HL-60 (cell line): ENCODE measurements around the gene GJC1.

Source experiments
- GABPA ChIP-seq: IDR thresholded peaks from 2 replicates; pipeline ENCODE4 v1.6.1; 2012; ENCODE audit warnings: low read depth
- POLR2AphosphoS5 ChIP-seq: IDR thresholded peaks from 2 replicates; pipeline ENCODE4 v1.6.1; 2012; ENCODE audit warnings: low read depth
- TF ChIP-seq, protein P1 (sequence below): IDR thresholded peaks from one replicate; pipeline ENCODE4 v1.5.1; 2011; ENCODE audit warnings: low read length, control low read depth, inconsistent platforms; ENCODE audit not compliant: insufficient read depth
- TF ChIP-seq, protein P2 (sequence below): IDR thresholded peaks from 2 replicates; pipeline ENCODE4 v1.6.1; 2012; ENCODE audit warnings: low read depth; ENCODE audit not compliant: insufficient replicate concordance

DNA sequence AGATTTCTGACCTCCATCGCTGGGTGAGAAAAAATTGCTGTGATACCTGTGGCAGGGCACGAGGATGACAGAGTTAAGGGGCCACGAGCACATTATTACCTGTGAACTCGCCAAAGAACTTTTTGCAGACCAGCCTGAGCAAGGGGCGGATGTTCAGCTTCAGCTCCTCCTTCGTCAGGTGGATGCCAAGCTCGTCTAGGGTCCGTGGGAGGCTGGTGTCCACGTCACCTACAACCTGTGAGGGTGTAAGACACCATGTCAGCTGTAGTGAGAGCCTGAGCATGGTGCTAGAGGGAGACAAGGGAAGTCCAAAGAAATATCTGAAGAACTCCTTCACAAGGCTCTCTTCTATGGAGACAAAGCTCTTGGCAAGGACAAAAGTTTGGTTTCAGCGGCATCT lies 34.7 kb upstream of the GJC1 start:
- TF ChIP-seq POLR2AphosphoS5 (no peak), GABPA (no peak)
- TF ChIP-seq, protein P1, sequence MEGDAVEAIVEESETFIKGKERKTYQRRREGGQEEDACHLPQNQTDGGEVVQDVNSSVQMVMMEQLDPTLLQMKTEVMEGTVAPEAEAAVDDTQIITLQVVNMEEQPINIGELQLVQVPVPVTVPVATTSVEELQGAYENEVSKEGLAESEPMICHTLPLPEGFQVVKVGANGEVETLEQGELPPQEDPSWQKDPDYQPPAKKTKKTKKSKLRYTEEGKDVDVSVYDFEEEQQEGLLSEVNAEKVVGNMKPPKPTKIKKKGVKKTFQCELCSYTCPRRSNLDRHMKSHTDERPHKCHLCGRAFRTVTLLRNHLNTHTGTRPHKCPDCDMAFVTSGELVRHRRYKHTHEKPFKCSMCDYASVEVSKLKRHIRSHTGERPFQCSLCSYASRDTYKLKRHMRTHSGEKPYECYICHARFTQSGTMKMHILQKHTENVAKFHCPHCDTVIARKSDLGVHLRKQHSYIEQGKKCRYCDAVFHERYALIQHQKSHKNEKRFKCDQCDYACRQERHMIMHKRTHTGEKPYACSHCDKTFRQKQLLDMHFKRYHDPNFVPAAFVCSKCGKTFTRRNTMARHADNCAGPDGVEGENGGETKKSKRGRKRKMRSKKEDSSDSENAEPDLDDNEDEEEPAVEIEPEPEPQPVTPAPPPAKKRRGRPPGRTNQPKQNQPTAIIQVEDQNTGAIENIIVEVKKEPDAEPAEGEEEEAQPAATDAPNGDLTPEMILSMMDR, result no peak
- TF ChIP-seq, protein P2, sequence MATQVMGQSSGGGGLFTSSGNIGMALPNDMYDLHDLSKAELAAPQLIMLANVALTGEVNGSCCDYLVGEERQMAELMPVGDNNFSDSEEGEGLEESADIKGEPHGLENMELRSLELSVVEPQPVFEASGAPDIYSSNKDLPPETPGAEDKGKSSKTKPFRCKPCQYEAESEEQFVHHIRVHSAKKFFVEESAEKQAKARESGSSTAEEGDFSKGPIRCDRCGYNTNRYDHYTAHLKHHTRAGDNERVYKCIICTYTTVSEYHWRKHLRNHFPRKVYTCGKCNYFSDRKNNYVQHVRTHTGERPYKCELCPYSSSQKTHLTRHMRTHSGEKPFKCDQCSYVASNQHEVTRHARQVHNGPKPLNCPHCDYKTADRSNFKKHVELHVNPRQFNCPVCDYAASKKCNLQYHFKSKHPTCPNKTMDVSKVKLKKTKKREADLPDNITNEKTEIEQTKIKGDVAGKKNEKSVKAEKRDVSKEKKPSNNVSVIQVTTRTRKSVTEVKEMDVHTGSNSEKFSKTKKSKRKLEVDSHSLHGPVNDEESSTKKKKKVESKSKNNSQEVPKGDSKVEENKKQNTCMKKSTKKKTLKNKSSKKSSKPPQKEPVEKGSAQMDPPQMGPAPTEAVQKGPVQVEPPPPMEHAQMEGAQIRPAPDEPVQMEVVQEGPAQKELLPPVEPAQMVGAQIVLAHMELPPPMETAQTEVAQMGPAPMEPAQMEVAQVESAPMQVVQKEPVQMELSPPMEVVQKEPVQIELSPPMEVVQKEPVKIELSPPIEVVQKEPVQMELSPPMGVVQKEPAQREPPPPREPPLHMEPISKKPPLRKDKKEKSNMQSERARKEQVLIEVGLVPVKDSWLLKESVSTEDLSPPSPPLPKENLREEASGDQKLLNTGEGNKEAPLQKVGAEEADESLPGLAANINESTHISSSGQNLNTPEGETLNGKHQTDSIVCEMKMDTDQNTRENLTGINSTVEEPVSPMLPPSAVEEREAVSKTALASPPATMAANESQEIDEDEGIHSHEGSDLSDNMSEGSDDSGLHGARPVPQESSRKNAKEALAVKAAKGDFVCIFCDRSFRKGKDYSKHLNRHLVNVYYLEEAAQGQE, result no peak
